Keratinocyte (primary cell): Measurements from ENCODE around the gene GRM2. TPM values are rescaled to one million over a fixed set of nuclear protein-coding genes. Genes with fewer than 3 reads are reported as not detected.
A peak's percentile ranks its signal among the peaks of the same experiment; 100 is the strongest.

Experiments
- DNase-seq: peaks from one replicate; pipeline ENCODE4 v3.0.0-alpha.2; 2011; ENCODE audit warnings: low read depth, missing footprints, low spot score
- FAIRE-seq: peaks from 2 replicates; lab custom pipeline; 2011; peaks lifted over from hg19 to GRCh38; lab: Jason Lieb, UNC
- H2AFZ ChIP-seq: 2 replicates; pipeline ENCODE4 v1.6.0; 2012; ENCODE audit warnings: low read length, control low read depth, inconsistent platforms; ENCODE audit not compliant: control insufficient read depth
- H3K27ac ChIP-seq: 2 replicates; pipeline ENCODE4 v1.5.1; 2011; ENCODE audit warnings: low read length; ENCODE audit not compliant: control insufficient read depth, insufficient read depth
- H3K27me3 ChIP-seq: 3 replicates; pipeline ENCODE4 v1.6.0; 2011; ENCODE audit warnings: low read length; ENCODE audit not compliant: control insufficient read depth, insufficient read depth; ENCODE audit errors: extremely low read depth
- H3K36me3 ChIP-seq, 2 experiments: 2 replicates in 1 of 2; 3 replicates in 1 of 2; pipeline ENCODE4 v1.5.1; 2011; ENCODE audit warnings: low read length in 2 of 2, mild to moderate bottlenecking in 1 of 2; ENCODE audit not compliant: control insufficient read depth in 2 of 2, insufficient read depth in 2 of 2; ENCODE audit errors: extremely low read depth in 1 of 2
- H3K4me1 ChIP-seq: 3 replicates; pipeline ENCODE4 v1.5.1; 2011; ENCODE audit warnings: low read length; ENCODE audit not compliant: control insufficient read depth, insufficient read depth; ENCODE audit errors: extremely low read depth
- H3K4me2 ChIP-seq: 3 replicates; pipeline ENCODE4 v1.6.0; 2011; ENCODE audit warnings: low read depth, low read length; ENCODE audit not compliant: control insufficient read depth, insufficient read depth; ENCODE audit errors: extremely low read depth
- H3K4me3 ChIP-seq, 3 experiments: fragments of 200-600 bp in 1 of 3; sonication (generic) in 1 of 3; 2 replicates in 2 of 3; 3 replicates in 1 of 3; pipeline ENCODE4 v1.5.1; 2011 to 2016; ENCODE audit warnings: low read length in 3 of 3, mild to moderate bottlenecking in 3 of 3, control low read depth in 2 of 3, inconsistent platforms in 1 of 3, low read depth in 1 of 3, mixed read lengths in 1 of 3, mixed run types in 1 of 3, moderate library complexity in 1 of 3; ENCODE audit not compliant: control insufficient read depth in 2 of 3, insufficient read depth in 2 of 3; ENCODE audit errors: extremely low read depth in 1 of 3
- H3K79me2 ChIP-seq: 2 replicates; pipeline ENCODE4 v1.6.0; 2012; ENCODE audit warnings: low read length; ENCODE audit not compliant: control insufficient read depth, insufficient read depth
- H3K9ac ChIP-seq: 3 replicates; pipeline ENCODE4 v1.6.0; 2011; ENCODE audit warnings: low read length; ENCODE audit not compliant: control insufficient read depth, insufficient read depth; ENCODE audit errors: extremely low read depth
- H3K9me1 ChIP-seq: 3 replicates; pipeline ENCODE4 v1.6.0; 2011; ENCODE audit warnings: low read length; ENCODE audit not compliant: control insufficient read depth, insufficient read depth; ENCODE audit errors: extremely low read depth
- H3K9me3 ChIP-seq: 2 replicates; pipeline ENCODE4 v1.5.1; 2012; ENCODE audit warnings: low read depth, low read length; ENCODE audit not compliant: control insufficient read depth
- H4K20me1 ChIP-seq: 3 replicates; pipeline ENCODE4 v1.6.0; 2011; ENCODE audit warnings: low read length; ENCODE audit not compliant: control insufficient read depth, insufficient read depth; ENCODE audit errors: extremely low read depth
- CTCF ChIP-seq, 3 experiments: IDR thresholded peaks in 1 of 3; conservative IDR thresholded peaks in 1 of 3; optimal IDR thresholded peaks in 1 of 3; 2 replicates in 2 of 3; 3 replicates in 1 of 3; pipeline versions ENCODE3 to v1.5.1; 2011; ENCODE audit warnings: low read length in 3 of 3, mild to moderate bottlenecking in 3 of 3, moderate library complexity in 2 of 3, control low read depth in 1 of 3, inconsistent platforms in 1 of 3; ENCODE audit not compliant: insufficient read depth in 2 of 3; ENCODE audit errors: extremely low read depth in 1 of 3
- EZH2 ChIP-seq: IDR thresholded peaks from one replicate; pipeline ENCODE4 v1.6.1; 2012; ENCODE audit warnings: inconsistent platforms, mild to moderate bottlenecking, low read length, moderate library complexity
- dilution Hi-C: fragments of 300-500 bp; cut with MboI; formaldehyde crosslinking; loops from one replicate; pipeline ENCODE4 v1.7.0; 2020; ENCODE audit warnings: low sequenced_read_pairs; ENCODE audit not compliant: extremely low pct_ligation_motif_present
- polyA plus RNA-seq, 5 experiments: library from polyadenylated mRNA; depleted of rRNA in 3 of 5; stranded (reverse) in 3 of 5; stranded (forward) in 1 of 5; unstranded in 1 of 5; fragments of >200 nt; gene quantifications; 1 replicate in 1 of 5; 2 replicates in 3 of 5; 3 replicates in 1 of 5; pipeline versions ENCODE4 v1.2.1 to v1.2.3, GENCODE V29; 2011 to 2012; ENCODE audit warnings: missing spikeins in 2 of 5, low read depth in 1 of 5, low replicate concordance in 1 of 5

Gene GRM2
- polyA plus RNA-seq, 1 donor (not counting 4 experiments of a cell fraction or from before 2014, with no cell fraction given): 0.07 TPM

- dilution Hi-C loops: no loop called here
- Histone ChIP-seq H3K4me2 (peak overlapping the region; percentile 97), H3K9ac (peak overlapping the region; percentile 82), H3K4me1 (peaks cover 55% of the 10 kb centered on the region), H4K20me1 (no peaks in the 10 kb centered on the region), H3K4me3 (peak overlapping the region; percentile 72 to 81 (median 78)), H3K27me3 (no peaks in the 10 kb centered on the region), H3K27ac (peak overlapping the region; percentile 62), H3K79me2 (peaks cover 2% of the 10 kb centered on the region), H3K36me3 (peaks cover 0 to 5% of the 10 kb centered on the region in 2 experiments), H3K9me3 (no peaks in the 10 kb centered on the region), H3K9me1 (peaks cover 5% of the 10 kb centered on the region), H2AFZ (peak overlapping the region; percentile 30)
- FAIRE-seq (peak; percentile 13), DNase-seq (no peak)
- TF ChIP-seq CTCF (optimal IDR thresholded peaks at IDR 0.05 in 1 of 3, IDR thresholded peaks at IDR 0.05 in 1 of 3, conservative IDR thresholded peaks at IDR 0.05 in 1 of 3; ENCODE audit: extremely low read depth in 1 of 3, insufficient read depth in 2 of 3, low read length in 3 of 3) (no peak), EZH2 (no peak)
Observed at GRCh38 chr3:51670053-51670822, 36.6 kb upstream of the GRM2 start.

GRCh38 chr3:51670823-51671733, 35.8 kb upstream of the GRM2 start, which contains the start of gene TEX264:
Gene TEX264, plus strand, starts transcription at chr3:51671252. Its CDS starts 3,053 bp downstream, at chr3:51674305.
- H3K4me3 ChIP-seq: peak within 1 kb of the TSS; percentile 72 to 81 (median 78)
- H3K4me1 ChIP-seq: peaks cover 64% of the 10 kb centered on the region
- peaks cover 5% of the 10 kb centered on the region for H3K9me1 ChIP-seq
- TF ChIP-seq CTCF (optimal IDR thresholded peaks at IDR 0.05 in 1 of 3, IDR thresholded peaks at IDR 0.05 in 1 of 3, conservative IDR thresholded peaks at IDR 0.05 in 1 of 3; ENCODE audit: extremely low read depth in 1 of 3, insufficient read depth in 2 of 3, low read length in 3 of 3) (no peak), EZH2 (no peak)
- FAIRE-seq (no peak), DNase-seq (peak; percentile 53)
- peak within 1 kb of the TSS; percentile 82 for H3K9ac ChIP-seq
- peak within 1 kb of the TSS; percentile 62 for H3K27ac ChIP-seq
- peaks cover 0 to 4% of the 10 kb centered on the region in 2 experiments for H3K36me3 ChIP-seq
- peaks cover 2% of the 10 kb centered on the region for H3K79me2 ChIP-seq
- no peaks in the 10 kb centered on the region for H3K27me3 ChIP-seq
- dilution Hi-C loops: no loop called here
- peak within 1 kb of the TSS; percentile 97 for H3K4me2 ChIP-seq
- no peaks in the 10 kb centered on the region for H3K9me3 ChIP-seq
- H4K20me1 ChIP-seq: no peaks in the 10 kb centered on the region
- H2AFZ ChIP-seq: peak within 1 kb of the TSS; percentile 73
